ENCODE measurements around the gene MLIP. TPM values are rescaled to one million over a fixed set of nuclear protein-coding genes. Genes with fewer than 3 reads are reported as not detected.

MLIP gene
- total RNA-seq, 4 donors from 2014 or later: 4.0 to 8.1 (median 4.2) TPM; not detected in 1

GRCh38 chr6:54087721-54088120 lies 23.5 kb upstream of the MLIP start:
- WGBS, 2 donors: 75 to 90% methylated on average over 2 of the region's 2 CpGs
- no peaks in the 10 kb centered on the region for H3K9me3 ChIP-seq
- H3K4me3 ChIP-seq (replicated peaks in 1 of 3): no peak overlapping the region
- H3K36me3 ChIP-seq: no peaks in the 10 kb centered on the region
- no peaks in the 10 kb centered on the region for H3K27me3 ChIP-seq
- no peak for DNase-seq
- H3K4me1 ChIP-seq: peaks cover 0 to 6% of the 10 kb centered on the region in 2 donors
- intact Hi-C loops (cut with DNase I): no loop called here
- TF ChIP-seq CTCF (IDR thresholded peaks at IDR 0.05) (no peak), POLR2A (IDR thresholded peaks at IDR 0.05) (no peak)
- no peak overlapping the region for H3K27ac ChIP-seq

- Histone ChIP-seq H3K27ac (no peak overlapping the region), H3K4me3 (replicated peaks in 1 of 3) (no peak overlapping the region), H3K36me3 (no peaks in the 10 kb centered on the region), H3K9me3 (no peaks in the 10 kb centered on the region), H3K4me1 (no peaks in the 10 kb centered on the region), H3K27me3 (no peaks in the 10 kb centered on the region)
- TF ChIP-seq CTCF (IDR thresholded peaks at IDR 0.05) (no peak), POLR2A (IDR thresholded peaks at IDR 0.05) (no peak)
- DNase-seq: no peak
- WGBS, 2 donors: 86% methylated on average over 6 of the region's 6 CpGs
- intact Hi-C loops (cut with DNase I): no loop called here
Observed at GRCh38 chr6:54093326-54093948, 17.8 kb upstream of the MLIP start.

- H3K36me3 ChIP-seq: no peaks in the 10 kb centered on the region
- intact Hi-C loops (cut with DNase I): no loop called here
- H3K4me3 ChIP-seq (replicated peaks in 1 of 3): no peak overlapping the region
- no peaks in the 10 kb centered on the region for H3K27me3 ChIP-seq
- no peaks in the 10 kb centered on the region for H3K9me3 ChIP-seq
- no peak for DNase-seq
- no peak overlapping the region for H3K27ac ChIP-seq
- TF ChIP-seq CTCF (IDR thresholded peaks at IDR 0.05): no peak
- TF ChIP-seq POLR2A (IDR thresholded peaks at IDR 0.05): no peak
- no peaks in the 10 kb centered on the region for H3K4me1 ChIP-seq
Observed at GRCh38 chr6:54094293-54094692, 16.9 kb upstream of the MLIP start.

GRCh38 chr6:54094786-54095185 lies 16.5 kb upstream of the MLIP start:
- Histone ChIP-seq H3K4me3 (replicated peaks in 1 of 3) (no peak overlapping the region), H3K4me1 (no peaks in the 10 kb centered on the region), H3K27me3 (no peaks in the 10 kb centered on the region), H3K36me3 (no peaks in the 10 kb centered on the region), H3K27ac (no peak overlapping the region), H3K9me3 (no peaks in the 10 kb centered on the region)
- WGBS, 2 donors: 83 to 92% methylated on average over 4 of the region's 4 CpGs
- intact Hi-C loops (cut with DNase I): no loop called here
- TF ChIP-seq POLR2A (IDR thresholded peaks at IDR 0.05) (no peak), CTCF (IDR thresholded peaks at IDR 0.05) (no peak)
- no peak for DNase-seq

- intact Hi-C loops (cut with DNase I): no loop called here
- H3K4me1 ChIP-seq: no peaks in the 10 kb centered on the region
- no peak overlapping the region for H3K27ac ChIP-seq
- H3K9me3 ChIP-seq: no peaks in the 10 kb centered on the region
- DNase-seq: no peak
- 78 to 81% methylated on average over 4 of the region's 4 CpGs for WGBS, 2 donors
- no peaks in the 10 kb centered on the region for H3K36me3 ChIP-seq
- no peaks in the 10 kb centered on the region for H3K27me3 ChIP-seq
- TF ChIP-seq CTCF (IDR thresholded peaks at IDR 0.05): no peak
- TF ChIP-seq POLR2A (IDR thresholded peaks at IDR 0.05): no peak
- H3K4me3 ChIP-seq (replicated peaks in 1 of 3): no peak overlapping the region
Observed at GRCh38 chr6:54095723-54096122, 15.5 kb upstream of the MLIP start.
